ENCODE measurements around the gene NFATC2. TPM values are rescaled to one million over a fixed set of nuclear protein-coding genes. Genes with fewer than 3 reads are reported as not detected.

The NFATC2 gene
- total and polyA plus RNA-seq, 2 of the 8 experiments (the other 6 are each of a cell fraction or from before 2014, with no cell fraction given): 0.27 to 0.91 TPM

DNA sequence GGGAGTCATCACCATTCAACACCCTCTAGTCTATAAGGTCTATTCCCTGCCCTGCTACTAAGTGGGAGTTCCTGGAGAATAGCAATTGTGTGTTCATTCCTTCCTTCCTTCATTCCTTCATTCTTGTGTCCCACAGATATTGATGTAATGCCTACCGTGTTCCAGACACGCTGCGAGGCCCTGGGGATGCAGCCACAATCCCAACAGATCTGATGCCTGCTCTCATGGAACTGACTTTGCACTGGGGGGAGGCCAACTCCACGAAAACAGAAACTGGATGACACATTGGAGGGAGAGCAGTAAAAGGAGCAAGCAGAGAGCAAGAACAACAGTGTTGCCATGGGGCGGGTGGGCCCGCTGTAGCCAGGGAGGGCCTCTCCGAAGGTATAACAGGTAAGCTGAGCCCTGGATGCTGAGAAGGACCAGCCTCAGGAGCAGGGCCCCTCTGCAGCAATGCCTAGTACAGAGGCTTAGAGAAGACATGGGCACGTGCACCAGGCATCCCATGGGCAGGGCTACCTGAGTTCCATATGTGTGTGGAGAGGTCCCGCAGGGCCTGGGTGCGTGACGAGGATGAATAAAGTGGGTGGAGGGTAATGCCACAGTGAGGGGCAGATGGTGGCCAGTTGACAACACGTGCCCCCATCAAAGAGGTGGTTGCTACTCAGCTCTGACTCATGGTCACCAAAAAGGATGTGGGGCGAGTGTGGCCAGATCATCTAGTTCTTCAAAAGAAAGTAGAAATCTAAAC, 173.9 kb downstream of the NFATC2 start (continued):
- TF ChIP-seq CHD7 (IDR thresholded peaks at IDR 0.05; ENCODE audit: insufficient replicate concordance, low read length): no peak
- no peak for TF ChIP-seq POLR2A (IDR thresholded peaks at IDR 0.05; ENCODE audit: control extremely low read depth in 1 of 2, low read depth in 2 of 2, low read length in 2 of 2)
- TF ChIP-seq EGR1 (IDR thresholded peaks at IDR 0.05; ENCODE audit: borderline replicate concordance, low read depth, low read length): no peak
